Measurements from ENCODE around the gene KCNT1. TPM values are rescaled to one million over a fixed set of nuclear protein-coding genes. Genes with fewer than 3 reads are reported as not detected.
A peak's percentile ranks its signal among the peaks of the same experiment; 100 is the strongest.

The KCNT1 gene
- total RNA-seq, 1 donor from 2014 or later = 0.12 TPM

- no peak for DNase-seq (ENCODE audit: low spot score)
Measured at GRCh38 chr9:135726138-135726853, 24.3 kb downstream of the KCNT1 start.

- no peak for DNase-seq (ENCODE audit: low spot score)
Measured at GRCh38 chr9:135727257-135727875, 25.4 kb downstream of the KCNT1 start.

GRCh38 chr9:135728436-135729110 is 26.6 kb downstream of the KCNT1 start:
- DNase-seq (ENCODE audit: low spot score) = no peak

GRCh38 chr9:135729480-135729879 is 27.5 kb downstream of the KCNT1 start:
- no peak for DNase-seq (ENCODE audit: low spot score)

- no peak for DNase-seq (ENCODE audit: low spot score)
Measured at GRCh38 chr9:135731454-135731853, 29.5 kb downstream of the KCNT1 start.

GRCh38 chr9:135732569-135733257 is 30.7 kb downstream of the KCNT1 start:
- peak; percentile 50 for DNase-seq (ENCODE audit: low spot score)

- no peak for DNase-seq (ENCODE audit: low spot score)
Measured at GRCh38 chr9:135734616-135735144, 32.7 kb downstream of the KCNT1 start.

GRCh38 chr9:135736272-135736978 is 34.4 kb downstream of the KCNT1 start:
- DNase-seq (ENCODE audit: low spot score) = no peak

GRCh38 chr9:135736979-135737839 is 35.2 kb downstream of the KCNT1 start:
- DNase-seq (ENCODE audit: low spot score) = no peak

- no peak for DNase-seq (ENCODE audit: low spot score)
Measured at GRCh38 chr9:135737840-135738521, 36.0 kb downstream of the KCNT1 start.

GRCh38 chr9:135739271-135740220 is 37.6 kb downstream of the KCNT1 start:
- DNase-seq (ENCODE audit: low spot score) = no peak

- no peak for DNase-seq (ENCODE audit: low spot score)
Measured at GRCh38 chr9:135741276-135742219, 39.6 kb downstream of the KCNT1 start.

GRCh38 chr9:135743021-135743420 is 41.0 kb downstream of the KCNT1 start:
- DNase-seq (ENCODE audit: low spot score) = no peak

- DNase-seq (ENCODE audit: low spot score) = no peak
Measured at GRCh38 chr9:135743546-135744332, 41.8 kb downstream of the KCNT1 start.

- DNase-seq (ENCODE audit: low spot score) = no peak
Measured at GRCh38 chr9:135744333-135745070, 42.5 kb downstream of the KCNT1 start.

- no peak for DNase-seq (ENCODE audit: low spot score)
Measured at GRCh38 chr9:135745189-135745588, 43.2 kb downstream of the KCNT1 start.
